GM06990 (cell line): ENCODE results near the gene GRID1.
"Not testable (repeated sequence)": the region's sequence is repeated elsewhere in the genome, so short reads cannot be mapped to it uniquely, and the experiment has no call there.

Experiments used
- DNase-seq: peaks from one replicate; pipeline ENCODE4 v3.0.0-alpha.2; 2011; ENCODE audit not compliant: insufficient read length; ENCODE audit errors: extremely low read depth
- H3K27me3 ChIP-seq: replicated peaks from 2 replicates; pipeline ENCODE4 v1.6.0; 2011; ENCODE audit warnings: low read length; ENCODE audit not compliant: control insufficient read depth, insufficient read depth
- H3K36me3 ChIP-seq: 2 replicates; pipeline ENCODE4 v1.5.1; 2011; ENCODE audit warnings: low read length; ENCODE audit not compliant: control insufficient read depth, insufficient read depth
- H3K4me3 ChIP-seq: replicated peaks from 2 replicates; pipeline ENCODE4 v1.5.1; 2011; ENCODE audit warnings: low read depth, mild to moderate bottlenecking, control low read depth, low read length
- TF ChIP-seq, protein P1 (sequence below): IDR thresholded peaks from 2 replicates; pipeline ENCODE4 v1.5.1; 2011; ENCODE audit warnings: low read length, control low read depth, mild to moderate bottlenecking, inconsistent platforms; ENCODE audit not compliant: insufficient read depth, poor library complexity, severe bottlenecking

GRID1 gene

DNA sequence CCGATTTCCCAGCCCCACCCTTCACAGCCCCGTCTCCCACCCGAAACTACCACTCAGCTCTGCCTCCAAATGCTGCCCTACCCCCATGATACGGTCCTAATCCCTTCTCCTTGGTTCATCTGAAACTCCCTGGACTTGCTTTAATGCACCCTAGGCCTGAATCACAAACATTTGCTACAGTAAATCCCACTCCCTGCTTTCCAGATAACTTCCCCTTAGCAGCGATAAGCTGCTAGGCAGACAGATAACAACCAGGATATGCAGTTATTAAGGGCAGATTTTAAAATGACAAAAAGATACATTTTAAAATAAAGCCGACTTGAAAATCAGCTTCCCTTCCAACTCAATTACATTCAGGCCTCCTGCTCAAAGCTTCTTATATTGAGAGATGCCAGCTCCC, 514.7 kb downstream of the GRID1 start:
- DNase-seq: no peak
- Histone ChIP-seq H3K36me3 (no peaks in the 10 kb centered on the region), H3K4me3 (no peak overlapping the region), H3K27me3 (peaks cover under 1% of the 10 kb centered on the region; the same call in 1 of the 2 replicates)
- TF ChIP-seq, protein P1, sequence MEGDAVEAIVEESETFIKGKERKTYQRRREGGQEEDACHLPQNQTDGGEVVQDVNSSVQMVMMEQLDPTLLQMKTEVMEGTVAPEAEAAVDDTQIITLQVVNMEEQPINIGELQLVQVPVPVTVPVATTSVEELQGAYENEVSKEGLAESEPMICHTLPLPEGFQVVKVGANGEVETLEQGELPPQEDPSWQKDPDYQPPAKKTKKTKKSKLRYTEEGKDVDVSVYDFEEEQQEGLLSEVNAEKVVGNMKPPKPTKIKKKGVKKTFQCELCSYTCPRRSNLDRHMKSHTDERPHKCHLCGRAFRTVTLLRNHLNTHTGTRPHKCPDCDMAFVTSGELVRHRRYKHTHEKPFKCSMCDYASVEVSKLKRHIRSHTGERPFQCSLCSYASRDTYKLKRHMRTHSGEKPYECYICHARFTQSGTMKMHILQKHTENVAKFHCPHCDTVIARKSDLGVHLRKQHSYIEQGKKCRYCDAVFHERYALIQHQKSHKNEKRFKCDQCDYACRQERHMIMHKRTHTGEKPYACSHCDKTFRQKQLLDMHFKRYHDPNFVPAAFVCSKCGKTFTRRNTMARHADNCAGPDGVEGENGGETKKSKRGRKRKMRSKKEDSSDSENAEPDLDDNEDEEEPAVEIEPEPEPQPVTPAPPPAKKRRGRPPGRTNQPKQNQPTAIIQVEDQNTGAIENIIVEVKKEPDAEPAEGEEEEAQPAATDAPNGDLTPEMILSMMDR: no peak

DNA sequence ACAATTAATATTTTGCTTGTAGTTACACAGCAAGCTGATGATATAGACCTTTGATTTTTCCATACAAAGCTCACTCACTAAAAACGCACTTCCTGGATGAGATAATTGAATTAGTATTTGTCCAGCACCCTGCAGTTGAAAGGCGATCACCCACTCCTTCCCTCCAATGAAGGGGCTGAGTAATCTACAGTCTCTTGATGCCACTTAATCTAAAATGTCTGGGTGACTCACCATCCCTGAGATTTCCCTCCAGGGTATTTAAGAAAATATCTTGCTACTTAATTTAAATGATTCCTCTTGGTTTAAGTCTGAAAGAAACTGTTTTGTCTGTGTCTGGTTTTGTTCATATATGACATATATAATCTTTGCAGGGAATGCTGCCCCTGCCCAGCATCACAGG, 515.3 kb downstream of the GRID1 start:
- TF ChIP-seq, protein P1: no peak
- Histone ChIP-seq H3K36me3 (no peaks in the 10 kb centered on the region), H3K27me3 (no peaks in the 10 kb centered on the region; the same call in none of the 2 replicates), H3K4me3 (no peak overlapping the region)
- no peak for DNase-seq

DNA sequence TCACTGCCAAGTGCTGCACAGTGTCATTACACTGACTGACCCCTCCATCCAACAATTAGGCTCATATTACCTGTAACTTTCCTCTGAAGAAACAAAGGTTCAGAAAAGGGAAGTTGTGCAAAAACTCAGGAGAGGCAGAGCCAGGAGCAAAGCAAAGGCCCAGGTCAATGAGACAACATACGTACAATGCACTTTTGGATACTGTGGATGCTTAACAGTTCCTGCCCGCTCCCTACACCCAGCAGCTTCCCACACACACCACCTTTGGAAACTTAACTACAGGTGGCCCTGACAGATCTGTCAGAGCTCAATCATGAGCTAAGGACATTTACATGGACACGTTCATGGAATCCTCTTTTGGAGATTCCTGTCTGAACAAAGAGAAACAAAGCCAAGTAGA, 515.9 kb downstream of the GRID1 start:
- Histone ChIP-seq H3K27me3 (no peaks in the 10 kb centered on the region; the same call in none of the 2 replicates), H3K36me3 (no peaks in the 10 kb centered on the region), H3K4me3 (no peak overlapping the region)
- TF ChIP-seq, protein P1: no peak
- no peak for DNase-seq

DNA sequence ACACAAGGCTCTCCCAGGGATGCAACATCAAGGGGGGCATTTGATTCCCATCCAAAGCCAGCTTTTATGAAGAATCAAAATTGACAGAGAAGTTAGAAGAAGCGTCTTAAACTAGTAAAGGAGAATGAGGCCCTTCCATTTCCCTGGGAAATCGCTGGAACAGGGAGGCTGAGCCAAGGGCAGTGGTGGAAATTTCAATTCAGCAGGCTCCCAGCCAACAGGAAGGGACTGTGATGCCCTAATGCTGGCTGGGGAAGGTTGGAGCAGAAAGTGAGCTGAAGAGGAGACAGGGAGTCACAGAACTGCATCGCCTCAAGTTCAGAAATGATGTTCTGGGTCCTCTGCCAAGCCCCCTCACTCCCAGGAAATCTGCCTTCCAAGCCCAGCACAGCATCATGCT, 517.3 kb downstream of the GRID1 start:
- TF ChIP-seq, protein P1: no peak
- Histone ChIP-seq H3K27me3 (no peaks in the 10 kb centered on the region; the same call in none of the 2 replicates), H3K36me3 (no peaks in the 10 kb centered on the region), H3K4me3 (no peak overlapping the region)
- no peak for DNase-seq

DNA sequence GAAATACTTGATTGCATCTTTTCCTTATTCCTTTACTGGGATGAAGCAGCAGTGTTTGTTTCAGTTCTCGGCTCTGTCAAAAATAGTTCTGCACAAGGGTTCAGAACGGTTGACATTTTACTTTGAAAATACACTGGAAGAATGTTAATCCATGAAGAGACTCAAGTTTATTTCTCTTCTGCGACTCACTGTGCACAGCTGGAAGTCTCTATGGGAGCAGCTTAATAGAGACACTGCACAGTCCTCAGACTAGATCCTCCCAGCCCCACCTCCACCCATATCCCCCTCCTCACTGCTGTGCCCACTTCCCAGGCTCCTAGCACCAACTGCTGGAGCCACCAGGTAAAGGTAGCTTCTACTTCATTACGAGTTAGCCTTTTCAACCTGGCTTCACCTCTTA, 517.8 kb downstream of the GRID1 start:
- TF ChIP-seq, protein P1: no peak
- H3K4me3 ChIP-seq: no peak overlapping the region
- no peaks in the 10 kb centered on the region for H3K36me3 ChIP-seq
- DNase-seq: no peak
- H3K27me3 ChIP-seq: no peaks in the 10 kb centered on the region; the same call in none of the 2 replicates

DNA sequence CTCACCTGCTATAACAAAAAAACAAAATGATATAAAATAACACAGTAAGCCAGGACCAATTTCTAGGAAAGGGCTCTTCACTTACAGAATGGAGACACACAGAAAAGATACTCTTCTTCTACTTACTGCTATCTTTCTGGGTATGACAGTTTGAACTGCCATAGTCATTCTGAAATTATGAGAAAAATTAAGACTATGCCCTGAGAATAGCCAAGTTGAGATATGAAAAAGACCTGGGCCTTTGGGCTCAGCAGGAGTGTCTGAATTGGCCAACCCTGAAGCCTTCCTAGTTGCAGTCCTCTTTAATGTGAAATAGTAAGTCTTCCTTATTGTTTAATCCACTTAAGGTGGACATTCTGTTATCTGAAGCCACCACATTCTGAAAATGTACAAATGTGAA, 519.5 kb downstream of the GRID1 start:
- TF ChIP-seq, protein P1: no peak
- Histone ChIP-seq H3K27me3 (no peaks in the 10 kb centered on the region; the same call in 1 of the 2 replicates), H3K36me3 (no peaks in the 10 kb centered on the region), H3K4me3 (no peak overlapping the region)
- no peak for DNase-seq

DNA sequence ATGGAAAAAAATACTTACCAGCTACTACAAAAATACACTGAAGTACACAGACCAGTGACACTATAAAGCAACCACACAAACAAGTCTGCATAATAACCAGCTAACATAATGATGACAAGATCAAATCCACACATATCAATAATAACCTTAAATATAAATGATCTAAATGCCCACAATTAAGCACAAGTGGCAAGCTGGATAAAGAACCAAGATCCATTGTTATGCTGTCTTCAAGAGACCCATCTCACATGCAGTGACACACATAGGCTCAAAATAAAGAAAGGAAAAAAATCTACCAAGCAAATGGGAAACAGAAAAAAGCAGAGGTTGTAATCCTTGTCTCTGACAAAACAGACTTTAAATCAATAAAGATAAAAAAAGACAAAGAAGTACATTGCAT, 527.9 kb downstream of the GRID1 start:
- not testable (repeated sequence) for H3K27me3 ChIP-seq, DNase-seq, H3K4me3 ChIP-seq, H3K36me3 ChIP-seq
